Measurements from ENCODE around the gene TREX2.

- TF ChIP-seq CTCF (IDR thresholded peaks at IDR 0.05) (no peak), EP300 (IDR thresholded peaks at IDR 0.05) (no peak), POLR2AphosphoS5 (IDR thresholded peaks at IDR 0.05) (no peak), POLR2A (IDR thresholded peaks at IDR 0.05) (no peak)
Observed at GRCh38 chrX:153481043-153481442, 35.2 kb upstream of the TREX2 start.

All from gastroesophageal sphincter (tissue), 3 donors.